MCF 10A (cell line): ENCODE data around the gene NT5DC2. TPM values are rescaled to one million over a fixed set of nuclear protein-coding genes. Genes with fewer than 3 reads are reported as not detected.

Experiments used
- BruUV-seq: library from RNA; stranded (reverse); fragments of 400-500 nt; replicated peaks from 2 replicates; lab custom pipeline; 2021; lab: Mats Ljungman, UMichigan
- CTCF ChIA-PET: fragments of 300-600 bp; sonication (Branson Sonifier 250); formaldehyde crosslinking; extraction: SDS; loops from one replicate; lab custom pipeline; 2021; ENCODE audit warnings: antibody characterized with exemption, inconsistent platforms; lab: Yijun Ruan, JAX
- POLR2A ChIA-PET: fragments of 300-600, 350-650 bp; sonication (Branson Sonifier 250); formaldehyde crosslinking; extraction: SDS; loops from one replicate; lab custom pipeline; 2020; ENCODE audit warnings: antibody characterized with exemption, inconsistent platforms; lab: Yijun Ruan, JAX
- DNase-seq: peaks from one replicate; pipeline ENCODE4 v3.0.0-alpha.2; 2018; ENCODE audit not compliant: unreplicated experiment
- H3K27ac Mint-ChIP-seq: one replicate; pipeline ENCODE4 v1.8.0; 2022; ENCODE audit warnings: mild to moderate bottlenecking, low read depth, mixed read lengths; ENCODE audit not compliant: unreplicated experiment
- H3K27me3 Mint-ChIP-seq: one replicate; pipeline ENCODE4 v1.8.0; 2022; ENCODE audit warnings: mixed read lengths; ENCODE audit not compliant: insufficient read depth, unreplicated experiment
- H3K36me3 Mint-ChIP-seq: one replicate; pipeline ENCODE4 v1.8.0; 2022; ENCODE audit warnings: mild to moderate bottlenecking, moderate library complexity, mixed read lengths; ENCODE audit not compliant: insufficient read depth, unreplicated experiment
- H3K4me1 Mint-ChIP-seq: one replicate; pipeline ENCODE4 v1.8.0; 2022; ENCODE audit warnings: mixed read lengths; ENCODE audit not compliant: insufficient read depth, unreplicated experiment
- H3K4me3 Mint-ChIP-seq: one replicate; pipeline ENCODE4 v1.8.0; 2022; ENCODE audit warnings: mild to moderate bottlenecking, moderate library complexity, mixed read lengths; ENCODE audit not compliant: unreplicated experiment
- H3K9me3 Mint-ChIP-seq: one replicate; pipeline ENCODE4 v1.8.0; 2022; ENCODE audit warnings: mixed read lengths; ENCODE audit not compliant: unreplicated experiment
- intact Hi-C: fragments of 100-400 bp; cut with micrococcal nuclease; formaldehyde crosslinking; loops from 2 replicates; pipeline ENCODE4 v1.14.1; 2022
- total RNA-seq: library from RNA; stranded (reverse); gene quantifications from 2 replicates; pipeline ENCODE4 v1.2.3, GENCODE V29; 2022
- TF ChIP-seq, protein P1 (sequence below): fragments of 200-600 bp; IDR thresholded peaks from one replicate; pipeline ENCODE4 v1.8.0; 2022; ENCODE audit warnings: antibody characterized with exemption, mild to moderate bottlenecking; ENCODE audit not compliant: unreplicated experiment

The NT5DC2 gene
- total RNA-seq, 1 experiment from 2014 or later = 28.9 TPM

DNA sequence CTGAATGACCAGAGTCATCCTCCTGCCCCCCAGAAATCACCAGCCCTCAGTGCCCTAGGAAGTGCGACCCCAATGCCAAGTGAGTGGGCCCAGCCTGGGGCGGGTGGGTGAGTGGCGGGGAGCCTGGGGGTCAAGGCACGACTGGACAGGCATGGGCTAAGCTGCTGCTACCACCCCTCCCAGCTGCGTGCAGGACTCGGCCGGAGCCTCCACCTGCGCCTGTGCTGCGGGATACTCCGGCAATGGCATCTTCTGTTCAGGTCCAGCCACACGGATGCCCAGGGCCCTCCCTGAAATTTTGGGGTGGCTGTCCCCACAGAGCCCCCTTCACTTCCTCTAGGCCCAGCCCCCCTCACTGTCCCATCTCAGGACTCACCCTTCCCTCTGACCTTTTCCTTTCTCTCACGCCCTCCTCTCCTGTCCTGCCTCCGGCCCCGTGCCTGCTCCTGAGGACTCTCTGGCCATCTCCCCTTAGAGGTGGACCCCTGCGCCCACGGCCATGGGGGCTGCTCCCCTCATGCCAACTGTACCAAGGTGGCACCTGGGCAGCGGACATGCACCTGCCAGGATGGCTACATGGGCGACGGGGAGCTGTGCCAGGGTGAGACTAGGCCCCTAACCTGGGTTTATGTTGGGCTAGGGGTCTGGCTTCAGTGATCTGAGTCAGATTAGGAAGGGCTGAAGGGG, 17.0 kb downstream of the NT5DC2 start:
- CTCF ChIA-PET = no interaction called here
- Mint-ChIP-seq H3K9me3 (no peaks in the 10 kb centered on the region), H3K27me3 (no peaks in the 10 kb centered on the region), H3K27ac (no peak overlapping the region), H3K4me1 (peaks cover 4% of the 10 kb centered on the region), H3K36me3 (no peaks in the 10 kb centered on the region), H3K4me3 (no peak overlapping the region)
- DNase-seq = no peak
- intact Hi-C loops = no loop called here
- TF ChIP-seq, protein P1, sequence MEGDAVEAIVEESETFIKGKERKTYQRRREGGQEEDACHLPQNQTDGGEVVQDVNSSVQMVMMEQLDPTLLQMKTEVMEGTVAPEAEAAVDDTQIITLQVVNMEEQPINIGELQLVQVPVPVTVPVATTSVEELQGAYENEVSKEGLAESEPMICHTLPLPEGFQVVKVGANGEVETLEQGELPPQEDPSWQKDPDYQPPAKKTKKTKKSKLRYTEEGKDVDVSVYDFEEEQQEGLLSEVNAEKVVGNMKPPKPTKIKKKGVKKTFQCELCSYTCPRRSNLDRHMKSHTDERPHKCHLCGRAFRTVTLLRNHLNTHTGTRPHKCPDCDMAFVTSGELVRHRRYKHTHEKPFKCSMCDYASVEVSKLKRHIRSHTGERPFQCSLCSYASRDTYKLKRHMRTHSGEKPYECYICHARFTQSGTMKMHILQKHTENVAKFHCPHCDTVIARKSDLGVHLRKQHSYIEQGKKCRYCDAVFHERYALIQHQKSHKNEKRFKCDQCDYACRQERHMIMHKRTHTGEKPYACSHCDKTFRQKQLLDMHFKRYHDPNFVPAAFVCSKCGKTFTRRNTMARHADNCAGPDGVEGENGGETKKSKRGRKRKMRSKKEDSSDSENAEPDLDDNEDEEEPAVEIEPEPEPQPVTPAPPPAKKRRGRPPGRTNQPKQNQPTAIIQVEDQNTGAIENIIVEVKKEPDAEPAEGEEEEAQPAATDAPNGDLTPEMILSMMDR = no peak
- no TSS peak for BruUV-seq
- POLR2A ChIA-PET = no interaction called here

DNA sequence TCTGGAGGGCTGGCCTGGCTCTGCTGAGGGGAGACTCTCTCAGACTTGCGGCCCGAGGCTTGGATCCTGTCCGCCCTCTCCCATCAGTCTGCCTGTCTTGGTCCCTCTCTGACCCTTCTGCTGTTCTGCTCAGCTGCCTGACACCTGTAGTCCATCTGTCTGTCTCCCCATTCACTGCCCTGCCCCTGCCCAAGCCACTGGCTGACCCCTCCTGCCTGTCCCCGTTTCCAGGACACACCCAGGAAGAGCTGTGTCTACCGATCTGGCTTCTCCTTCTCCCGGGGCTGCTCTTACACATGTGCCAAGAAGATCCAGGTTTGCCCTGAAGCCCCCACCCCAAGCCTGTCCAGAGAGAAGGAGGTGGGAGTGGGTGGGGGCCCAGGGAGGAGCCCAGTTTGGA, 18.5 kb downstream of the NT5DC2 start:
- TF ChIP-seq, protein P1 = no peak
- intact Hi-C loops = no loop called here
- Mint-ChIP-seq H3K27me3 (no peaks in the 10 kb centered on the region), H3K4me1 (peaks cover 4% of the 10 kb centered on the region), H3K9me3 (no peaks in the 10 kb centered on the region), H3K27ac (no peak overlapping the region), H3K36me3 (no peaks in the 10 kb centered on the region), H3K4me3 (no peak overlapping the region)
- CTCF ChIA-PET = interaction anchor here (0.5 kb wide), 1 partner anchor 82 kb away, joined by 4 read pairs; no protein-coding TSS in a partner anchor
- DNase-seq = no peak
- no TSS peak for BruUV-seq
- POLR2A ChIA-PET = no interaction called here

DNA sequence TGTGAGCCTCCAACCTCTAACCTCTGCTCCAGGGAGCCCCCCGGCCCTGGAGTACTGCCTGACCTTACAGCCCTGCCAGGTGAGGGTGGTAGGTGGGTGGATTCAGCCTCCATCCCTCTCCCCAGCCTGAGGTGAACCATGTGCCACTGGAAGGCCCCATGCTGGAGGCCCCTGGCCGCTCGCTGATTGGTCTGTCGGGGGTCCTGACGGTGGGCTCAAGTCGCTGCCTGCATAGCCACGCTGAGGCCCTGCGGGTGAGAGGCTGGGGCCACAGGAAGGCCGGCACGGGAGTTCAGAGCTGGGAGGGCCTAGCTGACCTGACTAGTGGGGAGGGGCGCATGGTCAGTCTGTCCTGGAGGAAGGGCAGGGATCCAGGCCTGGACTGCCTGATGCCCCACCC, 19.1 kb downstream of the NT5DC2 start:
- Mint-ChIP-seq H3K9me3 (no peaks in the 10 kb centered on the region), H3K4me1 (peaks cover 4% of the 10 kb centered on the region), H3K27ac (no peak overlapping the region), H3K27me3 (no peaks in the 10 kb centered on the region), H3K4me3 (no peak overlapping the region), H3K36me3 (no peaks in the 10 kb centered on the region)
- POLR2A ChIA-PET = no interaction called here
- CTCF ChIA-PET = no interaction called here
- intact Hi-C loops = no loop called here
- TF ChIP-seq, protein P1 = no peak
- no TSS peak for BruUV-seq
- DNase-seq = no peak

DNA sequence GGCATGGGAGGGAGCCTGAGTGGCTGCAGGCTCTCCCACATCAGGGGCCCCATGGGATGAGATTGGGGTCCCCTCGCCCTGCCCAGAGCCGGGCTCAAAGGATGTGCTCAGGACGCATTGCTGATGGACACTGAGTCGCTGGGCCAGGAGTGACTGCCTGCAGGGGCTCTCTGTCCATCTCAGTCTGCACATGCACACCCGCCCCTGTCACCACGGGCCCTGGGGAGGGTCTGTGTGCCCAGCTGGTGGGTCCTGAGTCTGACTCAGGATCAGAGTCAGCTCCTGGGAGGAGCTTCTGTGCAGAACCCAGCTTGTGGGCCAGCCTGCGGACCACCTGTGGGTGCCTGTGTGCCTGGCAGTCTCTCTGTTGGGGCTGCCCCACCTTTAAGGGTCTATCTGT, 20.4 kb downstream of the NT5DC2 start:
- ChIA-PET POLR2A (no interaction called here), CTCF (interaction anchor here (0.6 to 0.7 kb wide), 2 partner anchors 7 to 224 kb away, joined by 3 to 6 read pairs; no protein-coding TSS in a partner anchor)
- intact Hi-C loops = no loop called here
- TF ChIP-seq, protein P1 = no peak
- H3K9me3 Mint-ChIP-seq = no peaks in the 10 kb centered on the region
- no peak for DNase-seq
- H3K4me1 Mint-ChIP-seq = peaks cover 4% of the 10 kb centered on the region
- BruUV-seq = no TSS peak
- no peaks in the 10 kb centered on the region for H3K27me3 Mint-ChIP-seq
- H3K4me3 Mint-ChIP-seq = no peak overlapping the region
- H3K27ac Mint-ChIP-seq = no peak overlapping the region
- no peaks in the 10 kb centered on the region for H3K36me3 Mint-ChIP-seq
